Hepatocyte (in vitro differentiated cells): ENCODE measurements around the gene SUGCT. TPM values are rescaled to one million over a fixed set of nuclear protein-coding genes. Genes with fewer than 3 reads are reported as not detected.

ENCODE experiments used
- DNase-seq: peaks from one replicate; pipeline ENCODE4 v3.0.0-alpha.2; 2016; ENCODE audit warnings: low spot score
- H2AFZ ChIP-seq: fragments of 200-600 bp; sonication (generic); 2 replicates; pipeline ENCODE4 v1.6.0; 2016; ENCODE audit warnings: antibody characterized with exemption, mild to moderate bottlenecking
- H3K27ac ChIP-seq: fragments of 200-600 bp; sonication (generic); 2 replicates; pipeline ENCODE4 v1.5.1; 2016; ENCODE audit warnings: mild to moderate bottlenecking
- H3K27me3 ChIP-seq: fragments of 200-600 bp; sonication (generic); 2 replicates; pipeline ENCODE4 v1.6.1; 2016
- H3K36me3 ChIP-seq: fragments of 200-600 bp; sonication (generic); replicated peaks from 2 replicates; pipeline ENCODE4 v1.5.1; 2016; ENCODE audit warnings: low read depth; ENCODE audit not compliant: insufficient read depth
- H3K4me1 ChIP-seq: fragments of 200-600 bp; sonication (generic); 2 replicates; pipeline ENCODE4 v1.5.1; 2016; ENCODE audit warnings: mild to moderate bottlenecking, moderate library complexity; ENCODE audit not compliant: insufficient read depth
- H3K4me2 ChIP-seq: fragments of 200-600 bp; sonication (generic); 2 replicates; pipeline ENCODE4 v1.6.0; 2016
- H3K4me3 ChIP-seq: fragments of 200-600 bp; sonication (generic); 2 replicates; pipeline ENCODE4 v1.5.1; 2016; ENCODE audit warnings: mild to moderate bottlenecking
- H3K79me2 ChIP-seq: fragments of 200-600 bp; sonication (generic); 2 replicates; pipeline ENCODE4 v1.6.0; 2017; ENCODE audit warnings: mild to moderate bottlenecking
- H3K9me2 ChIP-seq: fragments of 200-600 bp; sonication (generic); replicated peaks from 2 replicates; pipeline ENCODE4 v1.6.0; 2017; ENCODE audit warnings: mild to moderate bottlenecking; ENCODE audit not compliant: insufficient read depth
- H3K9me3 ChIP-seq: fragments of 200-600 bp; sonication (generic); 2 replicates; pipeline ENCODE4 v1.5.1; 2016; ENCODE audit warnings: low read depth, mild to moderate bottlenecking
- H4K20me1 ChIP-seq: fragments of 200-600 bp; sonication (generic); 2 replicates; pipeline ENCODE4 v1.6.0; 2016; ENCODE audit warnings: mild to moderate bottlenecking; ENCODE audit not compliant: insufficient read depth, poor library complexity, severe bottlenecking
- EZH2 ChIP-seq: fragments of 200-600 bp; sonication (generic); IDR thresholded peaks from 2 replicates; pipeline ENCODE4 v1.6.1; 2016; ENCODE audit warnings: antibody characterized with exemption, mild to moderate bottlenecking, borderline replicate concordance
- EZH2phosphoT487 ChIP-seq: fragments of 200-600 bp; sonication (generic); IDR thresholded peaks from one replicate; pipeline ENCODE4 v1.6.1; 2018; ENCODE audit warnings: antibody characterized with exemption, mild to moderate bottlenecking, low read depth, moderate library complexity; ENCODE audit not compliant: unreplicated experiment, severe bottlenecking
- WGBS: methylation state at CpG from one replicate; pipeline ENCODE4 v1.1.6; 2016; ENCODE audit warnings: low lambda C conversion rate; ENCODE audit errors: missing lambda C conversion rate; 5-methylcytosine and 5-hydroxymethylcytosine counted together
- polyA plus RNA-seq: library from polyadenylated mRNA; unstranded; fragments of >200 nt; fragmentation: Nextera tagmentation; extraction: Ambion mirVana; gene quantifications from 2 replicates; pipeline ENCODE4 v1.2.1, GENCODE V29; 2016
- total RNA-seq: library from RNA; depleted of rRNA; stranded (reverse); fragments of >200 nt; gene quantifications from 2 replicates; pipeline ENCODE4 v1.2.3, GENCODE V29; 2014
- TF ChIP-seq, protein P1 (sequence below): fragments of 200-600 bp; sonication (generic); IDR thresholded peaks from 2 replicates; pipeline ENCODE4 v1.5.1; 2016; ENCODE audit warnings: antibody characterized with exemption, mild to moderate bottlenecking; ENCODE audit not compliant: poor library complexity

SUGCT gene
- total RNA-seq = 6.0 and 12.0 TPM in 2 replicates
- polyA plus RNA-seq = 5.0 and 5.1 TPM in 2 replicates

DNA sequence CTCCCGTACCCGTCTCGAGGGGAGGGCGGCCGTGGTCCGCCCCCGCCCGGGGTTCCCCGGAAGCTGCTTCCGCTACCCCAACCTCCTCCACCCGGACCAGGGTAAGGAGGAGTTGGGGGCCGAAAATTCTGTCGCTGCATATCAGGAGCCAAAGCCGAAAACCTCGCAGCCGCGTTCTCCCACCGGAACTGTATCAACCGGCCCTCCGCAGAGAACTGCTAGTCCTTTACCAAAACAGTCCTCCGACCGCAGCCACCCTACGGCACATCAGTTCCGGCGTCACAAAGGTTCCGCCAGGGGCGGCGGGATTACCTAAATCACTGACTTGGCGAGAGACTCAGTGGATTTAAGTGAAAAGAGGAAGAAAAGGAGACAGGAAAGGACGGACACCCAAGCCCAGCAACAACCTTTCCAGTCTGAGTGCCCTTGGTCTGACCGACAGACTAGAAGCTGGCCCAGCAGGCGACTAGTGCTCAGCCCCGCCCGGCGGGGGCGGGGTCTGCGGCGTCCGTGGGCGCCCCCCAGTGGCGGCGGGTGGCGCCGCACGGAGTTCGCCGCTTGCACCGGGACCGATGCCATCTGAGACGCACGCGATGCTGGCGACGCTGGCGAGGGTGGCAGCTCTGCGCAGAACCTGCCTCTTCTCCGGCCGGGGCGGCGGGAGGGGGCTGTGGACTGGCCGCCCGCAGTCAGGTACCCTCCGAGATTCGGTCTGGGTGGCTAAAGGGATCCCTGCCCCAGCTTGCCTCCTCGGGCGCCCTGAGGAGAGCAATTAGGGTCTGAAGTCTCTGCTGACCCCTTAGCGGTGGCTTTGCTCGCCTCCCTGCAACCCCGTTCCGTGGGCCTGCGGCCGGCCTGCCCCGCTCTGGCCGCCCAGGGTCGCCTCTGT, at the start of gene SUGCT, which contains the start of gene MPLKIP:
SUGCT (plus strand) TSS at position 578 of the 889 bp plus-strand sequence.
MPLKIP (minus strand) TSS at position 195 of the 889 bp plus-strand sequence; CDS start at position 140, 55 bp downstream.
- Histone ChIP-seq H3K4me3 (peak within 1 kb of the TSS; percentile 95), H3K27ac (peak within 1 kb of the TSS; percentile 97), H3K4me1 (peaks cover 6% of the 10 kb centered on the region), H4K20me1 (peaks cover 14% of the 10 kb centered on the region), H3K27me3 (no peaks in the 10 kb centered on the region), H3K9me3 (no peaks in the 10 kb centered on the region), H2AFZ (peak within 1 kb of the TSS; percentile 93), H3K9me2 (no peaks in the 10 kb centered on the region), H3K36me3 (no peaks in the 10 kb centered on the region), H3K79me2 (peaks cover 47% of the 10 kb centered on the region), H3K4me2 (peak within 1 kb of the TSS; percentile 97)
- WGBS = 2% methylated on average over 66 of the region's 75 CpGs
- peak; percentile 93 for DNase-seq
- TF ChIP-seq EZH2phosphoT487 = no peak
- TF ChIP-seq, protein P1, sequence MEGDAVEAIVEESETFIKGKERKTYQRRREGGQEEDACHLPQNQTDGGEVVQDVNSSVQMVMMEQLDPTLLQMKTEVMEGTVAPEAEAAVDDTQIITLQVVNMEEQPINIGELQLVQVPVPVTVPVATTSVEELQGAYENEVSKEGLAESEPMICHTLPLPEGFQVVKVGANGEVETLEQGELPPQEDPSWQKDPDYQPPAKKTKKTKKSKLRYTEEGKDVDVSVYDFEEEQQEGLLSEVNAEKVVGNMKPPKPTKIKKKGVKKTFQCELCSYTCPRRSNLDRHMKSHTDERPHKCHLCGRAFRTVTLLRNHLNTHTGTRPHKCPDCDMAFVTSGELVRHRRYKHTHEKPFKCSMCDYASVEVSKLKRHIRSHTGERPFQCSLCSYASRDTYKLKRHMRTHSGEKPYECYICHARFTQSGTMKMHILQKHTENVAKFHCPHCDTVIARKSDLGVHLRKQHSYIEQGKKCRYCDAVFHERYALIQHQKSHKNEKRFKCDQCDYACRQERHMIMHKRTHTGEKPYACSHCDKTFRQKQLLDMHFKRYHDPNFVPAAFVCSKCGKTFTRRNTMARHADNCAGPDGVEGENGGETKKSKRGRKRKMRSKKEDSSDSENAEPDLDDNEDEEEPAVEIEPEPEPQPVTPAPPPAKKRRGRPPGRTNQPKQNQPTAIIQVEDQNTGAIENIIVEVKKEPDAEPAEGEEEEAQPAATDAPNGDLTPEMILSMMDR = peak; percentile 93
- TF ChIP-seq EZH2 = no peak

DNA sequence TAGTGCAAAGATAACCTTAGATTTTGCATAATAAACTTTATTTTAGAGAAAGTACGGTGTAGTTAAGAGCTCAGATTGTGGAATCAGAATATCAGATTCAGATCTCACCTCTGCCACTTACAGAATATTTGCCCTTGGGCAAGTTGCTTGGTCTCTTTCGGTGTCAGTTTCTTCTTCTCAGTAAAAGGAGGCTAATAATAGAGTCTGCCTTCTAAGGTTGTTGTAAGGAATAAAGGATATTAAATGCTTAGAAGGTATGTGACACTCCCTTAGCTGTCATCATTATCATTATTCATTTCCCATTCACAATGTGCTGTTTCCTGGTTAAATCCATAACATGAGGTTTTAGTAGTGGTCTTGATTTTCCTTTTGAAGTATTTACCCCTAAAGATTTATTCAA, 42.6 kb upstream of the SUGCT start:
- H3K36me3 ChIP-seq = no peaks in the 10 kb centered on the region
- no peaks in the 10 kb centered on the region for H3K9me3 ChIP-seq
- no peaks in the 10 kb centered on the region for H3K9me2 ChIP-seq
- H2AFZ ChIP-seq = no peak overlapping the region
- H3K27ac ChIP-seq = no peak overlapping the region
- 90% methylated on average over 2 of the region's 2 CpGs for WGBS
- no peaks in the 10 kb centered on the region for H3K4me1 ChIP-seq
- TF ChIP-seq, protein P1 = no peak
- TF ChIP-seq EZH2phosphoT487 (no peak), EZH2 (no peak)
- H3K79me2 ChIP-seq = peaks cover 3% of the 10 kb centered on the region
- no peaks in the 10 kb centered on the region for H4K20me1 ChIP-seq
- no peak for DNase-seq
- no peaks in the 10 kb centered on the region for H3K27me3 ChIP-seq
- H3K4me2 ChIP-seq = no peak overlapping the region
- H3K4me3 ChIP-seq = no peak overlapping the region

DNA sequence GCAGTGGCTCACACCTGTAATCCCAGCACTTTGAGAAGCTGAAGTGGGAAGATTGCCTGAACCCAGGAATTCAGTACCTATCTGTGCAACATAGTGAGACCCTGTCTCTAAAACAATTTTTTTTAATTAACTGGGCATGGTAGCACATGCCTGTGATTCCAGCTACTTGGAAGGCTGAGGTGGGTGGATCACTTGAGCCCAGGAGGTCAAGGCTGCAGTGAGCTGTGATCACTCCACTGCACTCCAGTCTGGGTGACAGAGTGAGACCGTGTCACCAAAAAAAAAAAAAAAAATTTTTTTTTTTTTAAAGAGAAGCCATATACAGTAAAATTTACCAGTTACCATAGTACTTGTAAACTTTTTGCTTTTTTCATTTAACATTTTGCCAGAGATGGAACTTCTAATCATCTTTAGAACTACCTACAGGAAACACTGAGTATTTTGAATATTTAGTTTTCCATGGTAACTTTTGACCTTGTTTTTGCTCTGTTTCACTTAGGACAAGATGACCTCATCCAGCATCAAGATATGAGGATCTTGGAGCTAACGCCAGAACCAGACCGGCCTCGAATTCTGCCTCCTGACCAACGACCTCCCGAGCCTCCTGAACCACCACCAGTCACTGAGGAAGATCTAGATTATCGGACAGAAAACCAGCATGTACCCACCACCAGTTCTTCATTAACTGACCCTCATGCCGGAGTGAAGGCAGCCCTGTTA, 41.0 kb upstream of the SUGCT start:
- Histone ChIP-seq H3K79me2 (peaks cover 6% of the 10 kb centered on the region), H3K4me2 (no peak overlapping the region), H3K9me3 (no peaks in the 10 kb centered on the region), H3K27ac (no peak overlapping the region), H3K9me2 (no peaks in the 10 kb centered on the region), H4K20me1 (no peaks in the 10 kb centered on the region), H3K36me3 (no peaks in the 10 kb centered on the region), H3K27me3 (no peaks in the 10 kb centered on the region), H2AFZ (no peak overlapping the region), H3K4me1 (peaks cover 3% of the 10 kb centered on the region), H3K4me3 (no peak overlapping the region)
- no peak for DNase-seq
- 87% methylated on average over 8 of the region's 8 CpGs for WGBS
- TF ChIP-seq EZH2 = no peak
- TF ChIP-seq, protein P1 = no peak
- TF ChIP-seq EZH2phosphoT487 = no peak
